ENCODE measurements around the gene CSAD. TPM values are rescaled to one million over a fixed set of nuclear protein-coding genes. Genes with fewer than 3 reads are reported as not detected.

Gene CSAD
- total and polyA plus RNA-seq, 2 experiments from 2014 or later: 3.2 to 7.1 TPM

DNA sequence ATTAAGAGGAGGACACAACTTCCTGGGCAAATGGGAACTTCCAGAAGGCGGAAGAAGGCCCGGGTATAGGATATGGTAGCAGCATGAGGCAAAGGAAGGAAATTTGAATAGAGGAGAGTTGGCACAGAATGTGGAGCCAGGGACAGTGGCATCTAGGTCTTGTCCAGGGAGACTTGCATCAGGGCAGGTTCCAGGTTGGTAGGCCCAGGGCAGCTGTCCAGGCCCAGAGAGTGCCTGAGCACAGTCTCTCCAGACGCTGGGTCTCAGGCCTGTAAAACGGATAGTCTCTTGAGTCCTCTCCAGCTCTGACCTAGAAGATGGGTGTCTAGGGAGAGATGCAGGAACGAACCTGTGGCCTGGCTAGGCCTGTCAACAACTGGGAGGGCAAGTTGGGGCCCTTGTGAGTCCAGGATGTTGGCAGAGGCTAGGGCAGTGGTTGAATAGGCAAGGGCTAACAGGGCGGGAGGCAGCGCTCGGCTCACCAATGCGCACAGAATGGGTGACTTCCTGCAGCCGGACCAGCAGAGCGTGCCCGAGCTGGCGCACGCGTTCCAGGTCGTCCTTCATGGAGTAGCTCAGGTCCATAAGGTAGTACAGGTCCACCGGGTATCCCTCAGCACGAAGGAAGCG, 16.4 kb upstream of the CSAD start:
- no peaks in the 10 kb centered on the region; the same call in 1 of the 3 replicates for H3K9me3 Mint-ChIP-seq
- H3K36me3 ChIP-seq (ENCODE audit: insufficient read depth): no peaks in the 10 kb centered on the region
- H3K27ac Mint-ChIP-seq: no peak overlapping the region
- H3K27me3 ChIP-seq (ENCODE audit: insufficient read depth): peaks cover 86% of the 10 kb centered on the region
- peak overlapping the region; percentile 51; the same call in 1 of the 2 replicates for H3K4me3 ChIP-seq
- H4K20me1 ChIP-seq (replicated peaks; ENCODE audit: insufficient read depth): peaks cover 3% of the 10 kb centered on the region
- DNase-seq (ENCODE audit: low spot score) (no peak), ATAC-seq (no peak; the same call in 2 of the 3 replicates)
- H3K36me3 Mint-ChIP-seq (ENCODE audit: low read depth): peaks cover 2% of the 10 kb centered on the region; the same call in 2 of the 3 replicates
- H3K9me2 ChIP-seq (ENCODE audit: insufficient read depth): no peaks in the 10 kb centered on the region
- peaks cover 38% of the 10 kb centered on the region for H3K27me3 Mint-ChIP-seq (ENCODE audit: insufficient read depth, low read depth, poor library complexity)
- no peak overlapping the region; the same call in 2 of the 3 replicates for H3K4me3 Mint-ChIP-seq
- no peak overlapping the region for H3K27ac ChIP-seq (ENCODE audit: low read depth)
- H3K4me1 Mint-ChIP-seq: peaks cover 2% of the 10 kb centered on the region; the same call in 1 of the 3 replicates
- H2AFZ ChIP-seq: peak overlapping the region; percentile 56
- no peaks in the 10 kb centered on the region; the same call in 1 of the 2 replicates for H3K4me1 ChIP-seq (ENCODE audit: insufficient read depth)
- no peak for TF ChIP-seq NANOG (IDR thresholded peaks at IDR 0.05; ENCODE audit: borderline replicate concordance)
- no peak for TF ChIP-seq ZNF331 (CRISPR knock-in tag; IDR thresholded peaks at IDR 0.05; ENCODE audit: low read depth)
- TF ChIP-seq, protein P1, sequence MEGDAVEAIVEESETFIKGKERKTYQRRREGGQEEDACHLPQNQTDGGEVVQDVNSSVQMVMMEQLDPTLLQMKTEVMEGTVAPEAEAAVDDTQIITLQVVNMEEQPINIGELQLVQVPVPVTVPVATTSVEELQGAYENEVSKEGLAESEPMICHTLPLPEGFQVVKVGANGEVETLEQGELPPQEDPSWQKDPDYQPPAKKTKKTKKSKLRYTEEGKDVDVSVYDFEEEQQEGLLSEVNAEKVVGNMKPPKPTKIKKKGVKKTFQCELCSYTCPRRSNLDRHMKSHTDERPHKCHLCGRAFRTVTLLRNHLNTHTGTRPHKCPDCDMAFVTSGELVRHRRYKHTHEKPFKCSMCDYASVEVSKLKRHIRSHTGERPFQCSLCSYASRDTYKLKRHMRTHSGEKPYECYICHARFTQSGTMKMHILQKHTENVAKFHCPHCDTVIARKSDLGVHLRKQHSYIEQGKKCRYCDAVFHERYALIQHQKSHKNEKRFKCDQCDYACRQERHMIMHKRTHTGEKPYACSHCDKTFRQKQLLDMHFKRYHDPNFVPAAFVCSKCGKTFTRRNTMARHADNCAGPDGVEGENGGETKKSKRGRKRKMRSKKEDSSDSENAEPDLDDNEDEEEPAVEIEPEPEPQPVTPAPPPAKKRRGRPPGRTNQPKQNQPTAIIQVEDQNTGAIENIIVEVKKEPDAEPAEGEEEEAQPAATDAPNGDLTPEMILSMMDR (conservative IDR thresholded peaks at IDR 0.05; ENCODE audit: low read depth in 2 of 2): no peak
- TF ChIP-seq JUNB (IDR thresholded peaks at IDR 0.05; ENCODE audit: unreplicated experiment): no peak
- TF ChIP-seq, protein P2, sequence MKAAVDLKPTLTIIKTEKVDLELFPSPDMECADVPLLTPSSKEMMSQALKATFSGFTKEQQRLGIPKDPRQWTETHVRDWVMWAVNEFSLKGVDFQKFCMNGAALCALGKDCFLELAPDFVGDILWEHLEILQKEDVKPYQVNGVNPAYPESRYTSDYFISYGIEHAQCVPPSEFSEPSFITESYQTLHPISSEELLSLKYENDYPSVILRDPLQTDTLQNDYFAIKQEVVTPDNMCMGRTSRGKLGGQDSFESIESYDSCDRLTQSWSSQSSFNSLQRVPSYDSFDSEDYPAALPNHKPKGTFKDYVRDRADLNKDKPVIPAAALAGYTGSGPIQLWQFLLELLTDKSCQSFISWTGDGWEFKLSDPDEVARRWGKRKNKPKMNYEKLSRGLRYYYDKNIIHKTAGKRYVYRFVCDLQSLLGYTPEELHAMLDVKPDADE (IDR thresholded peaks at IDR 0.05): no peak
- TF ChIP-seq POLR2AphosphoS5 (IDR thresholded peaks at IDR 0.05; ENCODE audit: low read depth): no peak
- TF ChIP-seq CREB1 (CRISPR knock-in tag; IDR thresholded peaks at IDR 0.05; ENCODE audit: low read depth): no peak
- no peak for TF ChIP-seq EZH2 (IDR thresholded peaks at IDR 0.05; ENCODE audit: low read depth, unreplicated experiment)
- TF ChIP-seq EZH2phosphoT487 (IDR thresholded peaks at IDR 0.05; ENCODE audit: unreplicated experiment): no peak
- no peak for TF ChIP-seq ZNF114 (CRISPR knock-in tag; IDR thresholded peaks at IDR 0.05)
- TF ChIP-seq, protein P3, sequence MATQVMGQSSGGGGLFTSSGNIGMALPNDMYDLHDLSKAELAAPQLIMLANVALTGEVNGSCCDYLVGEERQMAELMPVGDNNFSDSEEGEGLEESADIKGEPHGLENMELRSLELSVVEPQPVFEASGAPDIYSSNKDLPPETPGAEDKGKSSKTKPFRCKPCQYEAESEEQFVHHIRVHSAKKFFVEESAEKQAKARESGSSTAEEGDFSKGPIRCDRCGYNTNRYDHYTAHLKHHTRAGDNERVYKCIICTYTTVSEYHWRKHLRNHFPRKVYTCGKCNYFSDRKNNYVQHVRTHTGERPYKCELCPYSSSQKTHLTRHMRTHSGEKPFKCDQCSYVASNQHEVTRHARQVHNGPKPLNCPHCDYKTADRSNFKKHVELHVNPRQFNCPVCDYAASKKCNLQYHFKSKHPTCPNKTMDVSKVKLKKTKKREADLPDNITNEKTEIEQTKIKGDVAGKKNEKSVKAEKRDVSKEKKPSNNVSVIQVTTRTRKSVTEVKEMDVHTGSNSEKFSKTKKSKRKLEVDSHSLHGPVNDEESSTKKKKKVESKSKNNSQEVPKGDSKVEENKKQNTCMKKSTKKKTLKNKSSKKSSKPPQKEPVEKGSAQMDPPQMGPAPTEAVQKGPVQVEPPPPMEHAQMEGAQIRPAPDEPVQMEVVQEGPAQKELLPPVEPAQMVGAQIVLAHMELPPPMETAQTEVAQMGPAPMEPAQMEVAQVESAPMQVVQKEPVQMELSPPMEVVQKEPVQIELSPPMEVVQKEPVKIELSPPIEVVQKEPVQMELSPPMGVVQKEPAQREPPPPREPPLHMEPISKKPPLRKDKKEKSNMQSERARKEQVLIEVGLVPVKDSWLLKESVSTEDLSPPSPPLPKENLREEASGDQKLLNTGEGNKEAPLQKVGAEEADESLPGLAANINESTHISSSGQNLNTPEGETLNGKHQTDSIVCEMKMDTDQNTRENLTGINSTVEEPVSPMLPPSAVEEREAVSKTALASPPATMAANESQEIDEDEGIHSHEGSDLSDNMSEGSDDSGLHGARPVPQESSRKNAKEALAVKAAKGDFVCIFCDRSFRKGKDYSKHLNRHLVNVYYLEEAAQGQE (IDR thresholded peaks at IDR 0.05; ENCODE audit: unreplicated experiment): no peak
- TF ChIP-seq, protein P4, sequence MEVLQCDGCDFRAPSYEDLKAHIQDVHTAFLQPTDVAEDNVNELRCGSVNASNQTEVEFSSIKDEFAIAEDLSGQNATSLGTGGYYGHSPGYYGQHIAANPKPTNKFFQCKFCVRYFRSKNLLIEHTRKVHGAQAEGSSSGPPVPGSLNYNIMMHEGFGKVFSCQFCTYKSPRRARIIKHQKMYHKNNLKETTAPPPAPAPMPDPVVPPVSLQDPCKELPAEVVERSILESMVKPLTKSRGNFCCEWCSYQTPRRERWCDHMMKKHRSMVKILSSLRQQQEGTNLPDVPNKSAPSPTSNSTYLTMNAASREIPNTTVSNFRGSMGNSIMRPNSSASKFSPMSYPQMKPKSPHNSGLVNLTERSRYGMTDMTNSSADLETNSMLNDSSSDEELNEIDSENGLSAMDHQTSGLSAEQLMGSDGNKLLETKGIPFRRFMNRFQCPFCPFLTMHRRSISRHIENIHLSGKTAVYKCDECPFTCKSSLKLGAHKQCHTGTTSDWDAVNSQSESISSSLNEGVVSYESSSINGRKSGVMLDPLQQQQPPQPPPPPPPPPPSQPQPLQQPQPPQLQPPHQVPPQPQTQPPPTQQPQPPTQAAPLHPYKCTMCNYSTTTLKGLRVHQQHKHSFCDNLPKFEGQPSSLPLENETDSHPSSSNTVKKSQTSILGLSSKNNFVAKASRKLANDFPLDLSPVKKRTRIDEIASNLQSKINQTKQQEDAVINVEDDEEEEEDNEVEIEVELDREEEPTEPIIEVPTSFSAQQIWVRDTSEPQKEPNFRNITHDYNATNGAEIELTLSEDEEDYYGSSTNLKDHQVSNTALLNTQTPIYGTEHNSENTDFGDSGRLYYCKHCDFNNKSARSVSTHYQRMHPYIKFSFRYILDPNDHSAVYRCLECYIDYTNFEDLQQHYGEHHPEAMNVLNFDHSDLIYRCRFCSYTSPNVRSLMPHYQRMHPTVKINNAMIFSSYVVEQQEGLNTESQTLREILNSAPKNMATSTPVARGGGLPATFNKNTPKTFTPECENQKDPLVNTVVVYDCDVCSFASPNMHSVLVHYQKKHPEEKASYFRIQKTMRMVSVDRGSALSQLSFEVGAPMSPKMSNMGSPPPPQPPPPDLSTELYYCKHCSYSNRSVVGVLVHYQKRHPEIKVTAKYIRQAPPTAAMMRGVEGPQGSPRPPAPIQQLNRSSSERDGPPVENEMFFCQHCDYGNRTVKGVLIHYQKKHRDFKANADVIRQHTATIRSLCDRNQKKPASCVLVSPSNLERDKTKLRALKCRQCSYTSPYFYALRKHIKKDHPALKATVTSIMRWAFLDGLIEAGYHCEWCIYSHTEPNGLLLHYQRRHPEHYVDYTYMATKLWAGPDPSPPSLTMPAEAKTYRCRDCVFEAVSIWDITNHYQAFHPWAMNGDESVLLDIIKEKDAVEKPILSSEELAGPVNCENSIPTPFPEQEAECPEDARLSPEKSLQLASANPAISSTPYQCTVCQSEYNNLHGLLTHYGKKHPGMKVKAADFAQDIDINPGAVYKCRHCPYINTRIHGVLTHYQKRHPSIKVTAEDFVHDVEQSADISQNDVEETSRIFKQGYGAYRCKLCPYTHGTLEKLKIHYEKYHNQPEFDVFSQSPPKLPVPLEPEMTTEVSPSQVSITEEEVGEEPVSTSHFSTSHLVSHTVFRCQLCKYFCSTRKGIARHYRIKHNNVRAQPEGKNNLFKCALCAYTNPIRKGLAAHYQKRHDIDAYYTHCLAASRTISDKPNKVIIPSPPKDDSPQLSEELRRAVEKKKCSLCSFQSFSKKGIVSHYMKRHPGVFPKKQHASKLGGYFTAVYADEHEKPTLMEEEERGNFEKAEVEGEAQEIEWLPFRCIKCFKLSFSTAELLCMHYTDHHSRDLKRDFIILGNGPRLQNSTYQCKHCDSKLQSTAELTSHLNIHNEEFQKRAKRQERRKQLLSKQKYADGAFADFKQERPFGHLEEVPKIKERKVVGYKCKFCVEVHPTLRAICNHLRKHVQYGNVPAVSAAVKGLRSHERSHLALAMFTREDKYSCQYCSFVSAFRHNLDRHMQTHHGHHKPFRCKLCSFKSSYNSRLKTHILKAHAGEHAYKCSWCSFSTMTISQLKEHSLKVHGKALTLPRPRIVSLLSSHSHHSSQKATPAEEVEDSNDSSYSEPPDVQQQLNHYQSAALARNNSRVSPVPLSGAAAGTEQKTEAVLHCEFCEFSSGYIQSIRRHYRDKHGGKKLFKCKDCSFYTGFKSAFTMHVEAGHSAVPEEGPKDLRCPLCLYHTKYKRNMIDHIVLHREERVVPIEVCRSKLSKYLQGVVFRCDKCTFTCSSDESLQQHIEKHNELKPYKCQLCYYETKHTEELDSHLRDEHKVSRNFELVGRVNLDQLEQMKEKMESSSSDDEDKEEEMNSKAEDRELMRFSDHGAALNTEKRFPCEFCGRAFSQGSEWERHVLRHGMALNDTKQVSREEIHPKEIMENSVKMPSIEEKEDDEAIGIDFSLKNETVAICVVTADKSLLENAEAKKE (CRISPR knock-in tag; IDR thresholded peaks at IDR 0.05): no peak
- no peaks in the 10 kb centered on the region for H3K79me2 ChIP-seq (replicated peaks; ENCODE audit: insufficient read depth)
- no peaks in the 10 kb centered on the region for H3F3A ChIP-seq (replicated peaks; ENCODE audit: low read depth)
- H3K4me2 ChIP-seq: peak overlapping the region; percentile 77
